Uterus (tissue), 4 donors: ENCODE data around the gene CAPZB. TPM values are rescaled to one million over a fixed set of nuclear protein-coding genes. Genes with fewer than 3 reads are reported as not detected.

Experiments used
- DNase-seq, 2 donors: peaks; one replicate each; pipeline ENCODE4 v3.0.0-alpha.2; 2019 to 2020
- H3K27ac ChIP-seq, 2 donors: fragments of 200-600 bp; sonication (generic); 1 replicate in 1 of 2; 2 replicates in 1 of 2; pipeline ENCODE4 v1.5.1; 2016 to 2018
- H3K27me3 ChIP-seq, 2 donors: fragments of 200-600 bp; sonication (generic); one replicate each; pipeline ENCODE4 v1.5.1; 2018 to 2019; ENCODE audit warnings: control low read depth in 1 of 2
- H3K36me3 ChIP-seq, 2 donors: fragments of 200-600 bp; sonication (generic); one replicate each; pipeline ENCODE4 v1.5.1; 2019; ENCODE audit warnings: control low read depth in 1 of 2
- H3K4me1 ChIP-seq, 2 donors: fragments of 200-600 bp; sonication (generic); one replicate each; pipeline ENCODE4 v1.5.1; 2018 to 2019; ENCODE audit warnings: control low read depth in 1 of 2
- H3K4me3 ChIP-seq, 2 donors: fragments of 200-600 bp; sonication (generic); 1 replicate in 1 of 2; 2 replicates in 1 of 2; pipeline ENCODE4 v1.5.1; 2018 to 2019; ENCODE audit warnings: mild to moderate bottlenecking in 1 of 2
- H3K9me3 ChIP-seq, 2 donors: fragments of 200-600 bp; sonication (generic); one replicate each; pipeline ENCODE4 v1.5.1; 2019; ENCODE audit warnings: control low read depth in 1 of 2
- POLR2A ChIP-seq, 2 donors: fragments of 450-650 bp; IDR thresholded peaks; one replicate each; pipeline ENCODE4 v1.6.1; 2016; ENCODE audit warnings: antibody characterized with exemption in 2 of 2, mild to moderate bottlenecking in 1 of 2, moderate library complexity in 1 of 2
- intact Hi-C: fragments of 100-400 bp; cut with DNase I; formaldehyde crosslinking; loops from one replicate; pipeline ENCODE4 v1.15.1; 2023; ENCODE audit warnings: low total_unique reads
- total RNA-seq, 4 donors: library from RNA; depleted of rRNA in 3 of 4; stranded (reverse); fragments of >200 nt in 3 of 4; gene quantifications; one replicate each; pipeline versions ENCODE4 v1.1.0 to v1.2.4, GENCODE V29; 2014 to 2023
- TF ChIP-seq, protein P1 (sequence below), 4 experiments: fragments of 200-600 bp in 2 of 4; fragments of 450-650 bp in 2 of 4; sonication (generic) in 2 of 4; IDR thresholded peaks; one replicate each; pipeline ENCODE4 v1.5.1; 2016 to 2019; ENCODE audit warnings: antibody characterized with exemption in 4 of 4, mild to moderate bottlenecking in 2 of 4, moderate library complexity in 1 of 4
- donor health status: DM: yes; HTN: yes; CAD: no.

Gene CAPZB
- total RNA-seq, 4 donors from 2014 or later: 94.4 to 281 (median 141) TPM

DNA sequence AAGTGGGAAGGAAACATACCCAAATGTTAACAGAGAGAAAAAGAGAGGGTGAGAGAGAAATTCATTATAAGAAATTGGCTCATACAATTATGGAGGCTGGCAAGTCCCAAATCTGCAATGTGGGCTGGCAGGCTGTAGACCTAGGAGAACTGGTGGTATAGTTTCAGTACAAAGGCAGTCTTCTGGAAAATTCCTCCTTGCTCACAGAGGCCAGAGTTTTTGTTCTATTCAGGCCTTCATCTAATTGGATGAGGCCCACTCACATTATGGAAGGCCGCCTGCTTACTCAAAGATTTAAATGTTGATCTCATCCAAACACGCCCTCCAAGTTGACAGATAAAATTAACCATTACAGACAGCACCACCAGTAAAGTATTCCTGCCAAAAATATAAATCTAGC, 36.1 kb upstream of the CAPZB start:
- H3K9me3 ChIP-seq: no peaks in the 10 kb centered on the region
- no peaks in the 10 kb centered on the region for H3K4me1 ChIP-seq
- DNase-seq: no peak
- intact Hi-C loops: no loop called here
- H3K36me3 ChIP-seq: no peaks in the 10 kb centered on the region
- TF ChIP-seq POLR2A (IDR thresholded peaks at IDR 0.05): no peak
- TF ChIP-seq, protein P1, sequence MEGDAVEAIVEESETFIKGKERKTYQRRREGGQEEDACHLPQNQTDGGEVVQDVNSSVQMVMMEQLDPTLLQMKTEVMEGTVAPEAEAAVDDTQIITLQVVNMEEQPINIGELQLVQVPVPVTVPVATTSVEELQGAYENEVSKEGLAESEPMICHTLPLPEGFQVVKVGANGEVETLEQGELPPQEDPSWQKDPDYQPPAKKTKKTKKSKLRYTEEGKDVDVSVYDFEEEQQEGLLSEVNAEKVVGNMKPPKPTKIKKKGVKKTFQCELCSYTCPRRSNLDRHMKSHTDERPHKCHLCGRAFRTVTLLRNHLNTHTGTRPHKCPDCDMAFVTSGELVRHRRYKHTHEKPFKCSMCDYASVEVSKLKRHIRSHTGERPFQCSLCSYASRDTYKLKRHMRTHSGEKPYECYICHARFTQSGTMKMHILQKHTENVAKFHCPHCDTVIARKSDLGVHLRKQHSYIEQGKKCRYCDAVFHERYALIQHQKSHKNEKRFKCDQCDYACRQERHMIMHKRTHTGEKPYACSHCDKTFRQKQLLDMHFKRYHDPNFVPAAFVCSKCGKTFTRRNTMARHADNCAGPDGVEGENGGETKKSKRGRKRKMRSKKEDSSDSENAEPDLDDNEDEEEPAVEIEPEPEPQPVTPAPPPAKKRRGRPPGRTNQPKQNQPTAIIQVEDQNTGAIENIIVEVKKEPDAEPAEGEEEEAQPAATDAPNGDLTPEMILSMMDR (IDR thresholded peaks at IDR 0.05): no peak
- H3K27me3 ChIP-seq: no peaks in the 10 kb centered on the region
- H3K4me3 ChIP-seq: no peak overlapping the region
- H3K27ac ChIP-seq: no peak overlapping the region

DNA sequence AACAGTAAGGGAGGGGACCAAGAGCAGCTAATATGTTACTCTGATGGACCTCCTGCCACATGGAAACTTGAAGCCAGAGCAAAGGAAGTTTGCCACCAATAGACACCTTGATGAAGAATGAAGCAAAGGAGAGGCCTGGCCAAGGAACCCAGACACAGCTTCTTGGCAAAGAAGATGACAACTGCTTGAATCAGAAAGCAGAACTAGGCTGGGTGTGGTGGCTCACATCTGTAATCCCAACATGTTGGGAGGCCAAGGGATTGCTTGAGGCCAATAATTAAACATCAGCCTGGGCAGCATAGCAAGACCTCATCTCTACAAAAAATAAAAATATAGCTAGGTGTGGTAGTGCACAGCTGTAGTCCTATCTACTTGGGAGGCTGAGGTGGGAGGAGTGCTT, 31.7 kb upstream of the CAPZB start:
- Histone ChIP-seq H3K36me3 (no peaks in the 10 kb centered on the region), H3K27me3 (no peaks in the 10 kb centered on the region), H3K4me1 (no peaks in the 10 kb centered on the region), H3K9me3 (no peaks in the 10 kb centered on the region), H3K4me3 (no peak overlapping the region), H3K27ac (no peak overlapping the region)
- no peak for DNase-seq
- intact Hi-C loops: no loop called here
- TF ChIP-seq, protein P1 (IDR thresholded peaks at IDR 0.05): no peak
- TF ChIP-seq POLR2A (IDR thresholded peaks at IDR 0.05): no peak

DNA sequence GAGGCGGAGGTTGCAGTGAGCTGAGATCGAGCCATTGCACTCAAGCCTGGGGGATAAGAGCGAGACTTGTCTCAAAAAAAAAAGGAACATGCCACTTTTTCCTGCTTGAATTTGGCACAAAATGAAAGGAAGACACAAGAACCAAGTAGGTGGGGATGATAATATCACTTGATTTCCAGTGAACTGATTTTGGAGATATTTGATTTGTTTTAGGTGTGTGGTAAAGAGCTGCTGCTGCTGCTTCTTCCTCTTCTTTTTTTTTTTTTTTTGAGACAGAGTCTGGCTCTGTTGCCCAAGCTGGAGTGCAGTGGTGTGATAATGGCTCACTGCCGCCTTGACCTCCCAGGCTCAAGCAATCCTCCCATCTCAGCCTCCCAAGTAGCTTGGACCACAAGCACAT, 29.9 kb upstream of the CAPZB start:
- DNase-seq: no peak
- H3K27me3 ChIP-seq: no peaks in the 10 kb centered on the region
- H3K4me3 ChIP-seq: no peak overlapping the region
- H3K4me1 ChIP-seq: no peaks in the 10 kb centered on the region
- intact Hi-C loops: no loop called here
- TF ChIP-seq, protein P1 (IDR thresholded peaks at IDR 0.05): no peak
- no peak for TF ChIP-seq POLR2A (IDR thresholded peaks at IDR 0.05)
- no peaks in the 10 kb centered on the region for H3K36me3 ChIP-seq
- H3K27ac ChIP-seq: peak overlapping the region in 1 of 2 donors; percentile 56
- H3K9me3 ChIP-seq: no peaks in the 10 kb centered on the region

DNA sequence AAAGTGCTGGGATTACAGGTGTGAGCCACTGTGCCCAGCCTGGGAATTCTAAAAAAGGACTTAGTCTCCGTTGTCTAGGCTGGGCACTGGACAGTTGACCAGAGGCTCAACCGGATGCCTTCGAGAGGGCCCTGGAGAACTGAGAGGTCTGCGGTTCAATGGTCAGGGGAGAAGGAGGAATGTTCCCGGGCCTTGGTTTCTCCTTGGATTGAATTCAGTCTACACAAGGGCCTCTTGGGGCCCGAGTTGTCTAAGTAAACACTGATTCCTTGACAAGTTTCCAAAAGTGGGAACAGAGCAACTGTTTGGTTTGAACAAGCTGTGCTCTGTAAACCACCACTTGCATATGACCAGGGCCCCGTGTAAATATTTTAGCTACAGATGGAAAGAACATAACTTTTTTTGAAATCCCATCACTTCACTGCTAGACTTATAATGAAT, 29.1 kb upstream of the CAPZB start:
- TF ChIP-seq, protein P1 (IDR thresholded peaks at IDR 0.05): no peak
- TF ChIP-seq POLR2A (IDR thresholded peaks at IDR 0.05): no peak
- peak in 1 of 2 donors; percentile 44 for DNase-seq
- H3K4me1 ChIP-seq: no peaks in the 10 kb centered on the region
- H3K4me3 ChIP-seq: no peak overlapping the region
- H3K27ac ChIP-seq: peak overlapping the region; percentile 6 to 56
- no peaks in the 10 kb centered on the region for H3K27me3 ChIP-seq
- intact Hi-C loops: no loop called here
- no peaks in the 10 kb centered on the region for H3K9me3 ChIP-seq
- H3K36me3 ChIP-seq: no peaks in the 10 kb centered on the region

DNA sequence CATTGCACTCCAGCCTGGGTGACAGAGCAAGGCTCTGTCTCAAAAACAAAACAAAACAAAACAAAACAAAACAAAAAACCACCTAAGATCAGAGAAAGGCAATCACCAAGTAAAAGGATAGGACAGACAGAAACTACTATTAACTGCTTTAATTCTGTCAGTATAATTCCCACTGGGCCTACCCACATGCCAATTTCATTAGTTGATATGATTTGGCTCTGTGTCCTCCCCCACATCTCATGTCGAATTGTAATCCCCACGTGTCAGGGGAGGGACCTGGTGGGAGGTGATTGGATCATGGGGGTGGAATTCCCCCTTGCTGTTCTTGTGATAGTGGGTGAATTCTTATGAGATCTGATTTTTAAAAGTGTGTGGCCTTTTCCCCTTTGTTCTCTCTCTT, 27.2 kb upstream of the CAPZB start:
- H3K27me3 ChIP-seq: no peaks in the 10 kb centered on the region
- H3K4me1 ChIP-seq: no peaks in the 10 kb centered on the region
- H3K9me3 ChIP-seq: no peaks in the 10 kb centered on the region
- no peak for DNase-seq
- intact Hi-C loops: no loop called here
- no peaks in the 10 kb centered on the region for H3K36me3 ChIP-seq
- TF ChIP-seq POLR2A (IDR thresholded peaks at IDR 0.05): no peak
- TF ChIP-seq, protein P1 (IDR thresholded peaks at IDR 0.05): no peak
- peak overlapping the region; percentile 25 to 30 for H3K27ac ChIP-seq
- no peak overlapping the region for H3K4me3 ChIP-seq
